Muscle of leg (tissue), 16 donors: Measurements from ENCODE around the gene CLGN. TPM values are rescaled to one million over a fixed set of nuclear protein-coding genes. Genes with fewer than 3 reads are reported as not detected.

Experiments used
- DNase-seq: peaks from one replicate; pipeline ENCODE4 v3.0.0; 2013
- H3K27ac ChIP-seq: one replicate; pipeline ENCODE4 v1.5.1; 2013; ENCODE audit warnings: mild to moderate bottlenecking, low read length, control low read depth
- H3K27me3 ChIP-seq: one replicate; pipeline ENCODE4 v1.6.1; 2013; ENCODE audit warnings: low read length; ENCODE audit not compliant: control insufficient read depth, insufficient read depth
- H3K36me3 ChIP-seq: one replicate; pipeline ENCODE4 v1.6.1; 2013; ENCODE audit warnings: low read length; ENCODE audit not compliant: control insufficient read depth, insufficient read depth
- H3K4me1 ChIP-seq: one replicate; pipeline ENCODE4 v1.6.1; 2013; ENCODE audit warnings: low read length; ENCODE audit not compliant: control insufficient read depth, insufficient read depth
- H3K4me3 ChIP-seq: one replicate; pipeline ENCODE4 v1.5.1; 2013; ENCODE audit warnings: low read length, control low read depth
- H3K9me3 ChIP-seq: replicated peaks from 2 replicates; pipeline ENCODE4 v1.6.1; 2013; ENCODE audit warnings: low read depth, low read length; ENCODE audit not compliant: control insufficient read depth
- WGBS: methylation state at CpG from one replicate; pipeline ENCODE4 v1.1.5; 2013; ENCODE audit warnings: missing lambda C conversion rate; ENCODE audit not compliant: insufficient coverage; 5-methylcytosine and 5-hydroxymethylcytosine counted together
- long read RNA-seq, 11 donors: transcript quantifications; one replicate each; lab custom pipeline, GENCODE V29; 2026
- polyA plus RNA-seq, 8 donors: library from polyadenylated mRNA; unstranded; fragments of 120-200 nt; gene quantifications; one replicate each; pipeline versions ENCODE4 v1.2.1 to v1.2.3, GENCODE V29; 2013; ENCODE audit warnings: inconsistent platforms in 1 of 8, low replicate concordance in 1 of 8; ENCODE audit not compliant: insufficient read length in 8 of 8, insufficient read depth in 1 of 8
- total RNA-seq: library from RNA; stranded (reverse); fragments of 120-200 nt; gene quantifications from one replicate; pipeline ENCODE4 v1.2.4, GENCODE V29; 2013

Gene CLGN, protein sequence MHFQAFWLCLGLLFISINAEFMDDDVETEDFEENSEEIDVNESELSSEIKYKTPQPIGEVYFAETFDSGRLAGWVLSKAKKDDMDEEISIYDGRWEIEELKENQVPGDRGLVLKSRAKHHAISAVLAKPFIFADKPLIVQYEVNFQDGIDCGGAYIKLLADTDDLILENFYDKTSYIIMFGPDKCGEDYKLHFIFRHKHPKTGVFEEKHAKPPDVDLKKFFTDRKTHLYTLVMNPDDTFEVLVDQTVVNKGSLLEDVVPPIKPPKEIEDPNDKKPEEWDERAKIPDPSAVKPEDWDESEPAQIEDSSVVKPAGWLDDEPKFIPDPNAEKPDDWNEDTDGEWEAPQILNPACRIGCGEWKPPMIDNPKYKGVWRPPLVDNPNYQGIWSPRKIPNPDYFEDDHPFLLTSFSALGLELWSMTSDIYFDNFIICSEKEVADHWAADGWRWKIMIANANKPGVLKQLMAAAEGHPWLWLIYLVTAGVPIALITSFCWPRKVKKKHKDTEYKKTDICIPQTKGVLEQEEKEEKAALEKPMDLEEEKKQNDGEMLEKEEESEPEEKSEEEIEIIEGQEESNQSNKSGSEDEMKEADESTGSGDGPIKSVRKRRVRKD
- total RNA-seq (1.6 TPM), polyA plus RNA-seq (1 to 10 TPM; 2.0 to 3.1 (median 2.4) TPM)
- long read RNA-seq, donor 1, result 0 reads
- long read RNA-seq, donor 2, result 0 reads
- long read RNA-seq, donor 3, result 0 reads
- long read RNA-seq, donor 4, result 0 reads
- long read RNA-seq, donor 5, partial matches to known transcripts, result 0 of 3 reads
- long read RNA-seq, donor 5, other reads (novel, unspliced or antisense), result 0 of 3 reads
- long read RNA-seq, donor 6, partial matches to known transcripts, result 0 of 1 reads
- long read RNA-seq, donor 6, other reads (novel, unspliced or antisense), result 0 of 1 reads
- long read RNA-seq, donor 7, result 0 reads
- long read RNA-seq, donor 8, result 0 reads
- long read RNA-seq, donor 9, partial matches to known transcripts, result 0 of 2 reads
- long read RNA-seq, donor 9, other reads (novel, unspliced or antisense), result 0 of 2 reads
- long read RNA-seq, donor 10, result 0 reads
- long read RNA-seq, donor 11, result 0 reads

DNA sequence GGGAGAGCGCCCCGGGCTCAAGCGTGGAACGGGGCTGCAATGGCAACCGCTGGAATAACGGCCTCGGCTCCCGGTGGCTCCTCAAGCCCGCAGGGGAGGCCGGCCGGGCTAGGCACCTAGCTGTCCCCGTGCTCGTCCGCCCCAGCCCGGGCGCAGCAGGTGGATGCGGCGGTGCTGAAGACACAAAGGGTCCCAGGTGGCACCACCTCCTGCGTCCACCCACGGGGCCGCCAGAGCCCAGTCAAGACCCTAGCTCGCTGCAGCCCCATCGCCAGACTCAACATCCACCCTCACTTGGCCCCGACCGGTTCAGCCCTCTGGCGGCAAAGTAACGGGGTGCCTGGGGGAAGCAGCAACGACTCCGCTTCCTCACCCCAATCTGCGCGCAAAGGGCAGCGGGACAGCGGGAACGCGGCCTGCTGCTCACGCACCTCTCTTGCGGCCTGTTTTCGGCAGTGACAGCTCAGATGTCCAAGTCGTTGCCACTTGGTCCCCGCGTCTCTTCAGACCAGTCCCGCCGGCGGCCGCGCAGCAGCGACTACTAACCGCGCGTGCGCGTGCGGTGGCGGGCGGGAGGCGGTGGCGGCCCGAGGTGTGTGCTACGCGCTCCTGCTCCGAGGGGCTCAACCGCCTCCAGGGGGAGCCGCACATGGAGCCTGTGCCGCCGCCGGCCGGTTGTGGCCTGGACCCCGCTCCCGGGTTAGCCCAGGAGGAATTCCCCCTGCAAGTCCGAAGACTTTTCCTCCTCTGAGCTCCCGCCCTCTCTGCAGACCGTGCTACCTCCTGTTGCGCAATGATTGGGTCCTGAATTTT, at the start of gene CLGN:
Gene CLGN, minus strand, starts transcription at position 543 of the 813 bp plus-strand sequence. CDS start 14,570 bp downstream, outside the sequence.
- Histone ChIP-seq H3K4me3 (peak within 1 kb of the TSS; percentile 72), H3K27me3 (peaks cover 8% of the 10 kb centered on the region), H3K4me1 (peaks cover 10% of the 10 kb centered on the region), H3K9me3 (no peaks in the 10 kb centered on the region), H3K27ac (no peak within 1 kb of the TSS), H3K36me3 (no peaks in the 10 kb centered on the region)
- peak; percentile 75 for DNase-seq
- WGBS, result under 1% methylated on average over 60 of the region's 73 CpGs

DNA sequence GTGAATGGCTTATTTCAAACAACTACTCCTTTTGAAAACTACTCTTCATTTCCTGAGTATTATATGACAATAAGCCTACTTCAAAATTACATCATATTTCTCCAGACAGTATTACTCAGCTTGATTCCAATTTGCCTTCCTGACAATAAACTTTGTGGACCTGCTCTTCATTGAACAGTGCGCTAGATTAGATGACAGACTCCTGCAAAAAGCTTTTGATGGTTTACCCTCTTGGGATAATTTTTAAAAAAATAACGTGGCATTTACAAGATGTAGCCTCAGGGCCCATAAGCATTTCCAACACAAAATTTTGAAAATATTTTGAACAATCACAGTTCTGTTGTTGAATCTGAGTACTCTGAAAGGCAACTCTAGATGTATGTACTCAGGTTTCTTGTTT, 44.7 kb upstream of the CLGN start:
- no peak for DNase-seq

DNA sequence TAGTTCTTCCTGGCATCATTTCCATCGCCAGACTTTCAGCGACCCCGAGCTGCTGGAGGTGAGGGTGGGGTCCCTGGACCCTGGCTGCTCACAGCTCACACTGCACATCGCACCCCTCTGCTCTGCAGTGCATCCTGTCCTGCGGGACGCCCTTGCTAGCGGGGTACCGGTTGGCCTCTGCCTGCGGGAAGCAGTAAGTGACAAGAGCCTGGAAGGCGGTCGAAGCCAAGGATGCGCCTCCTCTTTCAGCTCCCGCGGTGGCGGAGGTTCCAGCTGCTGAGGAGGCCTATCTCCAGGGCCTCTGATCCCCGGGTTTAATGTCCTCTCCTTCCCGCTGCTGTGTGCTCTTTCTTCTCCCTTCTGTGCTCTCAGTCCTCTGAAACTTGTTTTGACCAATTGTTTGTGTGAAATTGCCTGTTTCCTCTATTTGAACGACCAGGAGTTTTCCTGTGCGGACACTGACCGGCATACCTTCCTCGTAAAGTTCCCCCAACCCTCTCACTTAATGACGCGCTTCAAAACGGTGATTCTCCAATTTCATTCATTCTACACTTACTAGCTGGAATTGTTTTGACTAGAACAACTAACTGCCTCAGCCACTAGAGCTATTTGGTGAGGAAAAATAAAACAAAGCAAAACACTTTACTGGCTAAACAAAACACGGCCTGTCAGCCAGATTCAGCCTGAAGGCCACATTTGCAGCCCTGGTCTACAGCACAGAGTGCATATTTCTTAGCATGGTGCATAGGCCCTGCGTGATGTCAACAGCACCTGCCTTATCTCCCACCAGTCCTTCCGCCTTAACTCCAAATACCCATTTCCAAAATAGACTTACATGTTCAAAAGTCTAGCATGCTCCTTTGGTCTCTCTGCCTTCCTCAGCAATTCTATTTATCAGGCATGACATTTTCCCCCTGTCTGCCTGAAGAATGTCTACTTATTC, 42.6 kb upstream of the CLGN start:
- Histone ChIP-seq H3K27me3 (peaks cover 4% of the 10 kb centered on the region), H3K36me3 (no peaks in the 10 kb centered on the region), H3K9me3 (no peaks in the 10 kb centered on the region), H3K4me1 (no peaks in the 10 kb centered on the region), H3K4me3 (no peak overlapping the region), H3K27ac (no peak overlapping the region)
- peak; percentile 13 for DNase-seq
- WGBS, result 20% methylated on average over 16 of the region's 27 CpGs

More for the DNA sequence above, 44.7 kb upstream of the CLGN start:
- H3K36me3 ChIP-seq, result no peaks in the 10 kb centered on the region
- H3K4me3 ChIP-seq, result no peak overlapping the region
- no peak overlapping the region for H3K27ac ChIP-seq
- no CpG with 5 or more reads among the region's 2 CpGs for WGBS
- no peaks in the 10 kb centered on the region for H3K4me1 ChIP-seq
- H3K27me3 ChIP-seq, result peaks cover 4% of the 10 kb centered on the region
- H3K9me3 ChIP-seq, result no peaks in the 10 kb centered on the region

DNA sequence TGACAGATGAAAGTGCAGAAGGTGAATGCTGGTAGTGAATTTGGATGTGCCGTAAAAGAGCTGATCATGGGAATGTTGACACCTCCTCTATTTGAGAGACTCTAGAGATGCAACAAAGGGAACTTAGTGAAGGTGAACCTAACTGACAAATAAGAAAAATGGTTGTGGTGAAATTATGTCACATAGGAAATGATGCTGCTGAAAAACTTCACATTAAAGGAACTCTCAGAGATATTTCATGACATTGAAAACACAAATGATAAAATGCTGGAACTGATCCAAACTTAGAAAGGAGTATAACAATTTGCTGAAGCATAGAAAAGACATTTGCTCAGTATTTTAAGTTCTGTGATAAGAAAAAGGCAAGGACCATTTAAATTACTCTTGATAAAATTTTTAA, 38.7 kb upstream of the CLGN start:
- peaks cover 4% of the 10 kb centered on the region for H3K27me3 ChIP-seq
- 86% methylated on average over 1 of the region's 1 CpG for WGBS
- no peaks in the 10 kb centered on the region for H3K9me3 ChIP-seq
- H3K4me1 ChIP-seq, result no peaks in the 10 kb centered on the region
- no peak overlapping the region for H3K27ac ChIP-seq
- H3K4me3 ChIP-seq, result no peak overlapping the region
- no peaks in the 10 kb centered on the region for H3K36me3 ChIP-seq
- no peak for DNase-seq

DNA sequence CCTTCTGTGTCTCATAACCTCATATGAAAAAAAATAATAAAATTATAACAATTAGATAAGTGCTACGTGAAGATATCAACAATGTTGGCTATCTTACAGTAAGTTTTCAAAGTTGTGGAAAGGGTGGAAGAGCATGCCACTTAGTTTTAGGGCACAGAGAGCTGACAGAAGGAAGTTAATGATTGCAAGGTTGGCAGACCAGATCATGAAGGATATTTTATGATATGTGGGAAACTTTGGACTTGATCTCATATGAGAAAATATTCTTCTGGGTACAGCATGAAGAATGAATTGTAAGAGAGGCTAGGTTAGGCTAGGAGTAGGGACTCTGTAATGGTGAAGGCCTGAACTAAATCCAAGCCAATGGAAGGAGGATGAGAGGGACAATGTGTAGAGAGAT, 36.2 kb upstream of the CLGN start:
- H3K9me3 ChIP-seq, result no peaks in the 10 kb centered on the region
- H3K27me3 ChIP-seq, result no peaks in the 10 kb centered on the region
- no peak for DNase-seq
- H3K4me1 ChIP-seq, result no peaks in the 10 kb centered on the region
- no peaks in the 10 kb centered on the region for H3K36me3 ChIP-seq
- 80% methylated on average over 1 of the region's 1 CpG for WGBS
- no peak overlapping the region for H3K27ac ChIP-seq
- no peak overlapping the region for H3K4me3 ChIP-seq

DNA sequence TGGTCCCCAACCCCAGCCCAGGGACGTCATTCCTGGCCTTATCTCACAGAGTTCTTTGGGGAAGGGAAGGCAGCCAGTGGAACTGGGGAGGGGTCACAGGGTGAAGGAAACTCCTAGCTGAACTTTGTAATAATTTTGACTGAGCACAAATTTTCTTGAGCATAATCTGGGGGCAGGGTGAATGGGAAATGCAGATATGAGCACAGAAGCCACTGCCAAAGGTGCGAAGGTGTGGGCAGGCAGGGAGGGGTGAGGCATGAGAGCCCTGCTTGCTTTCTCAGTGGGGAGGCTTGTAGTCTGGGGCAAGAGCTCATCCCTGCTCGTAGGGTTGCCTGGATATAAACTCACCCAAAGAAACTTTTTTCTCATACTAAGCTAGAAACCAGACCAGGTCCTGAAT, 35.7 kb upstream of the CLGN start:
- Histone ChIP-seq H3K27me3 (no peaks in the 10 kb centered on the region), H3K36me3 (no peaks in the 10 kb centered on the region), H3K4me1 (no peaks in the 10 kb centered on the region), H3K27ac (no peak overlapping the region), H3K9me3 (no peaks in the 10 kb centered on the region), H3K4me3 (no peak overlapping the region)
- no peak for DNase-seq
- 64% methylated on average over 2 of the region's 3 CpGs for WGBS

DNA sequence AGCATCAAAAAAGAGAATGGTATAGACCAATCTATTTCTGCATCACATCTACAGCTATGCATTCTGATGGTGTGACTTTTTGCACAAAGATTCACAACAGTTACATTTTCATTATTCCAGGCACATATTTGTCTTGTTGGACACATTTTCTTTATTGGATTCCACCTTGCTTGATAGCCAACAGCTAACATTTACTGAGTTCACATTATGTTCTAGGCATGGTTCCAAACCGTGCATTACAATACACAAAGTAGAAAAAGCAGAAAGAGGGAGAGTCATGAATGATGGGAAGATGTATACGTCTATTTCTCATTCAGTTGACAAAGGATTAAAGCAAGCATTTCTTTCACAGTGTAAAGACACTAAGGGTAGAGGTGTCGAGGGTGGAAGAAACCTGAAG, 22.9 kb upstream of the CLGN start:
- WGBS, result no CpG with 5 or more reads among the region's 3 CpGs
- no peak overlapping the region for H3K27ac ChIP-seq
- no peaks in the 10 kb centered on the region for H3K36me3 ChIP-seq
- no peak overlapping the region for H3K4me3 ChIP-seq
- no peaks in the 10 kb centered on the region for H3K4me1 ChIP-seq
- no peaks in the 10 kb centered on the region for H3K27me3 ChIP-seq
- peak; percentile 11 for DNase-seq
- H3K9me3 ChIP-seq, result no peaks in the 10 kb centered on the region

DNA sequence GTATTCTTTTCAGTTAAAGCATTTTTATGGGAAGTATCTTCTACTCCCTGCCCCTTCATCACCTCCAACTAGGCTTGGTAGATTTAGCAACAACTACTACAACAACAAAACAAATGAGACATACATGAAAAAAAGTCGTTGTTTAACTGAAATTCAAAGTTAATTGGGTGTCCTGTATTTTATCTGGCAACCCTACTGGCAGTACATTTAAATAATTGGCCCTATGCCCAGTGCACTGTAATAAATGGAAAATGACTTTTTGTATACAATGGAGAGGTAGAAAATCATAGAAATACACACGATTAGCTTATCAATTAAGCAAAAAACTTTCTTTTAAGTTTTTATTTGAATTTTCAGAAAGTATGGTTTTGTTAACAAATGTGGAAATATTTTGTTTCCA, 21.4 kb upstream of the CLGN start:
- no peak overlapping the region for H3K4me3 ChIP-seq
- no peaks in the 10 kb centered on the region for H3K9me3 ChIP-seq
- no CpG with 5 or more reads among the region's 2 CpGs for WGBS
- no peak overlapping the region for H3K27ac ChIP-seq
- no peaks in the 10 kb centered on the region for H3K36me3 ChIP-seq
- no peaks in the 10 kb centered on the region for H3K4me1 ChIP-seq
- no peak for DNase-seq
- H3K27me3 ChIP-seq, result no peaks in the 10 kb centered on the region

DNA sequence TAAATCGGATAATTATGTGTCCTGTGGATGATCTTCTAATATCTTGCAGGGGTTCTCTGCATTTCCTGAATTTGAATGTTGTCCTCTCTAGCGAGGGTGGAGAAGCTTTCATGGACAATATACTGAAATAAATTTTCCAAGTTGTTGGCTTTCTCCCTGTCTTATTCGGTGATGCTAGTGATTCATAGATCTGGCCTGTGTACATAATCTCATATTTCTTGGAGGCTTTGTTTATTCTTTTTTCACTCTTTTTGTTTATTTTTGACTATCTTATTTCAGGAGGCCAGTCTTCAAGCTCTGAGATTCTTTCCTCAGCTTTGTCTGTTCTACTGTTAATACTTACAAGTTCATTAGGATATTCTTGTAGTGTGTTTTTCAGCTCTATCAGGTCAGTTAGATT, 20.7 kb upstream of the CLGN start:
- no peaks in the 10 kb centered on the region for H3K36me3 ChIP-seq
- no peak overlapping the region for H3K4me3 ChIP-seq
- no peaks in the 10 kb centered on the region for H3K9me3 ChIP-seq
- H3K4me1 ChIP-seq, result no peaks in the 10 kb centered on the region
- WGBS, result no CpG with 5 or more reads among the region's 3 CpGs
- DNase-seq, result no peak
- H3K27ac ChIP-seq, result no peak overlapping the region
- H3K27me3 ChIP-seq, result no peaks in the 10 kb centered on the region
